Measurements from ENCODE around the gene SLCO2A1. TPM values are rescaled to one million over a fixed set of nuclear protein-coding genes. Genes with fewer than 3 reads are reported as not detected.
A peak's percentile ranks its signal among the peaks of the same experiment; 100 is the strongest.

SLCO2A1 gene
- total and polyA plus RNA-seq, 2 donors (not counting 1 experiment from before 2014, with no cell fraction given), result under 0.01 to 0.12 TPM

- Histone ChIP-seq H4K20me1 (ENCODE audit: control insufficient read depth, extremely low read depth, insufficient read depth, low read length) (no peaks in the 10 kb centered on the region), H3K27me3 (ENCODE audit: control insufficient read depth, insufficient read depth, low read length) (peaks cover 13% of the 10 kb centered on the region), H3K4me1 (ENCODE audit: control insufficient read depth, extremely low read depth, insufficient read depth, low read length) (no peaks in the 10 kb centered on the region), H3K27ac (ENCODE audit: insufficient read depth, low read length) (no peak overlapping the region), H3K36me3 (ENCODE audit: control insufficient read depth, insufficient read depth, low read length) (no peaks in the 10 kb centered on the region), H2AFZ (ENCODE audit: low read length) (no peak overlapping the region), H3K4me3 (replicated peaks in 1 of 4; ENCODE audit: control extremely low read depth in 1 of 4, insufficient read depth in 1 of 4, low read depth in 3 of 4, low read length in 4 of 4) (no peak overlapping the region), H3K9ac (ENCODE audit: insufficient read depth, low read length) (no peak overlapping the region), H3K4me2 (ENCODE audit: extremely low read depth, insufficient read depth, low read length) (no peak overlapping the region), H3K79me2 (ENCODE audit: control insufficient read depth, insufficient read depth, low read length) (no peaks in the 10 kb centered on the region), H3K9me3 (ENCODE audit: control insufficient read depth, insufficient read depth, low read depth, low read length) (no peaks in the 10 kb centered on the region)
- no peak for DNase-seq (ENCODE audit: low read depth in 2 of 2)
- TF ChIP-seq EZH2 (IDR thresholded peaks at IDR 0.05; ENCODE audit: low read length, missing control alignments), result no peak
- TF ChIP-seq CTCF (conservative IDR thresholded peaks at IDR 0.05 in 1 of 2, IDR thresholded peaks at IDR 0.05 in 1 of 2; ENCODE audit: low read depth in 1 of 2, low read length in 2 of 2), result peak in 1 of 2 donors; percentile 20
These were observed 128.6 kb downstream of the SLCO2A1 start for GRCh38 chr3:133901083-133901482.

DNA sequence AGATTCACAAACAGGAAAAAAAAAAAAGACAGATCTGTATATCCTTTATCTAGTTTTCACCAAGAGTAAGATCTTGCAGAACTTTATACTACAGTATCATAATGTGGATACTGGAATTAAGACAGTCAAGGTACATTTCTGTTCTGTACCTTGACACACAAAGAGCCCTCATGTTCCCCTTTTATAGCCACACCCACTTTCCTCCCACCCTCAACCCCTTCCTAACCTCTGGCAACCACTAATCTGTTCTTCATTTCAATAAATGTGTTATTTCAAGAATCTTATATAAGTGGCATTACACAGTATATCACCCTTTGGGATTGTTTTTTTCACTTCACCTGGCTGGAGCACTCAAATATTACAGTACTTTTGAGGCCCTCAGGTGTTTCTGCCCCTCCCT, 130.4 kb downstream of the SLCO2A1 start:
- H4K20me1 ChIP-seq (ENCODE audit: control insufficient read depth, extremely low read depth, insufficient read depth, low read length), result no peaks in the 10 kb centered on the region
- no peak overlapping the region for H3K27ac ChIP-seq (ENCODE audit: insufficient read depth, low read length)
- no peaks in the 10 kb centered on the region for H3K9me3 ChIP-seq (ENCODE audit: control insufficient read depth, insufficient read depth, low read depth, low read length)
- H3K4me3 ChIP-seq (replicated peaks in 1 of 4; ENCODE audit: control extremely low read depth in 1 of 4, insufficient read depth in 1 of 4, low read depth in 3 of 4, low read length in 4 of 4), result no peak overlapping the region
- no peak overlapping the region for H3K4me2 ChIP-seq (ENCODE audit: extremely low read depth, insufficient read depth, low read length)
- no peaks in the 10 kb centered on the region for H3K4me1 ChIP-seq (ENCODE audit: control insufficient read depth, extremely low read depth, insufficient read depth, low read length)
- DNase-seq (ENCODE audit: low read depth in 2 of 2), result no peak
- peaks cover 20% of the 10 kb centered on the region for H3K27me3 ChIP-seq (ENCODE audit: control insufficient read depth, insufficient read depth, low read length)
- H3K79me2 ChIP-seq (ENCODE audit: control insufficient read depth, insufficient read depth, low read length), result no peaks in the 10 kb centered on the region
- H3K36me3 ChIP-seq (ENCODE audit: control insufficient read depth, insufficient read depth, low read length), result no peaks in the 10 kb centered on the region
- H2AFZ ChIP-seq (ENCODE audit: low read length), result no peak overlapping the region
- TF ChIP-seq CTCF (conservative IDR thresholded peaks at IDR 0.05 in 1 of 2, IDR thresholded peaks at IDR 0.05 in 1 of 2; ENCODE audit: low read depth in 1 of 2, low read length in 2 of 2) (no peak), EZH2 (IDR thresholded peaks at IDR 0.05; ENCODE audit: low read length, missing control alignments) (no peak)
- no peak overlapping the region for H3K9ac ChIP-seq (ENCODE audit: insufficient read depth, low read length)

DNA sequence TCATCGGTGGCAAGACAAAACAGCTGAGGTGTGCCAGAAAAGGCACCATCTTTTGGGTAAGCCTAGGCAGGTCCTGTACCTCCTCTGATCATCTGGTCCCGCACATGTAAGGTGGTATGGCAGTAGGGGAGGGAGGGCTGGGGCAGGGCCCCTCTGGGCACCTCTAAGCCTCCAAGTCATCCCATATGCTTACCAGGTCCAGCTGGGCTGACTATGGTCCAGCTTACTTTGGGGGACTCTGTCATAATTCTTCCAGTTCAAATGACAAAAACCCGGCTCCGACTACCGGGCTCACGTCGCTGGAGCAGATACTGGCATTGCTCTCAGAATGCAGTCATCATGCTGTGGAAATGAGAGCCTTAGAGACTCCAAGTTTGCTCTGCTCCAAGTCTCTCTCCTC, 132.2 kb downstream of the SLCO2A1 start:
- Histone ChIP-seq H3K4me3 (replicated peaks in 1 of 4; ENCODE audit: control extremely low read depth in 1 of 4, insufficient read depth in 1 of 4, low read depth in 3 of 4, low read length in 4 of 4) (no peak overlapping the region), H2AFZ (ENCODE audit: low read length) (no peak overlapping the region), H3K4me1 (ENCODE audit: control insufficient read depth, extremely low read depth, insufficient read depth, low read length) (no peaks in the 10 kb centered on the region), H3K9ac (ENCODE audit: insufficient read depth, low read length) (no peak overlapping the region), H3K27ac (ENCODE audit: insufficient read depth, low read length) (no peak overlapping the region), H3K36me3 (ENCODE audit: control insufficient read depth, insufficient read depth, low read length) (no peaks in the 10 kb centered on the region), H3K9me3 (ENCODE audit: control insufficient read depth, insufficient read depth, low read depth, low read length) (no peaks in the 10 kb centered on the region), H3K4me2 (ENCODE audit: extremely low read depth, insufficient read depth, low read length) (no peak overlapping the region), H4K20me1 (ENCODE audit: control insufficient read depth, extremely low read depth, insufficient read depth, low read length) (no peaks in the 10 kb centered on the region), H3K79me2 (ENCODE audit: control insufficient read depth, insufficient read depth, low read length) (no peaks in the 10 kb centered on the region), H3K27me3 (ENCODE audit: control insufficient read depth, insufficient read depth, low read length) (peaks cover 28% of the 10 kb centered on the region)
- TF ChIP-seq CTCF (conservative IDR thresholded peaks at IDR 0.05 in 1 of 2, IDR thresholded peaks at IDR 0.05 in 1 of 2; ENCODE audit: low read depth in 1 of 2, low read length in 2 of 2), result no peak
- no peak for TF ChIP-seq EZH2 (IDR thresholded peaks at IDR 0.05; ENCODE audit: low read length, missing control alignments)
- no peak for DNase-seq (ENCODE audit: low read depth in 2 of 2)

Data from fibroblast of lung (primary cell).